Esophagus muscularis mucosa (tissue), 4 donors: ENCODE measurements around the gene SNX10. TPM values are rescaled to one million over a fixed set of nuclear protein-coding genes. Genes with fewer than 3 reads are reported as not detected.
A peak's percentile ranks its signal among the peaks of the same experiment; 100 is the strongest.

Experiments
- DNase-seq: peaks from one replicate; pipeline ENCODE4 v3.0.0-alpha.2; 2017; ENCODE audit errors: extremely low spot score
- H3K27ac ChIP-seq, 4 donors: fragments of 200-600 bp; sonication (generic); replicated peaks in 1 of 4; 1 replicate in 3 of 4; 2 replicates in 1 of 4; pipeline ENCODE4 v1.5.1; 2016 to 2019; ENCODE audit warnings: mild to moderate bottlenecking in 1 of 4
- H3K27me3 ChIP-seq, 4 donors: fragments of 200-600 bp; sonication (generic); one replicate each; pipeline versions ENCODE4 v1.5.1 to v1.6.0; 2016 to 2019
- H3K36me3 ChIP-seq, 4 donors: fragments of 200-600 bp; sonication (generic); one replicate each; pipeline ENCODE4 v1.5.1; 2016 to 2019
- H3K4me1 ChIP-seq, 4 donors: fragments of 200-600 bp; sonication (generic); one replicate each; pipeline ENCODE4 v1.5.1; 2016 to 2019
- H3K4me3 ChIP-seq, 4 donors: fragments of 200-600 bp; sonication (generic); 1 replicate in 2 of 4; 2 replicates in 2 of 4; pipeline ENCODE4 v1.5.1; 2016 to 2019; ENCODE audit warnings: mild to moderate bottlenecking in 4 of 4, moderate library complexity in 1 of 4
- H3K9me3 ChIP-seq, 4 donors: fragments of 200-600 bp; sonication (generic); 1 replicate in 3 of 4; 2 replicates in 1 of 4; pipeline ENCODE4 v1.5.1; 2016 to 2019
- CTCF ChIP-seq, 3 experiments: fragments of 200-600 bp in 2 of 3; fragments of 450-650 bp in 1 of 3; sonication (generic) in 2 of 3; IDR thresholded peaks; one replicate each; pipeline ENCODE4 v1.5.1; 2017 to 2019; ENCODE audit warnings: antibody characterized with exemption in 3 of 3, mild to moderate bottlenecking in 2 of 3, moderate library complexity in 1 of 3
- EP300 ChIP-seq: sonication (generic); formaldehyde crosslinking; IDR thresholded peaks from one replicate; pipeline ENCODE4 v1.6.1; 2017; ENCODE audit warnings: antibody characterized with exemption
- POLR2A ChIP-seq: fragments of 450-650 bp; IDR thresholded peaks from one replicate; pipeline ENCODE4 v1.6.1; 2017; ENCODE audit warnings: antibody characterized with exemption, moderate library complexity, mild to moderate bottlenecking, low read depth
- POLR2AphosphoS5 ChIP-seq, 2 donors: sonication (generic); formaldehyde crosslinking; IDR thresholded peaks; one replicate each; pipeline ENCODE4 v1.6.1; 2017; ENCODE audit warnings: antibody characterized with exemption in 2 of 2
- WGBS: methylation state at CpG from one replicate; pipeline ENCODE4 v1.1.5; 2018; 5-methylcytosine and 5-hydroxymethylcytosine counted together
- intact Hi-C: fragments of 100-400 bp; cut with DNase I; formaldehyde crosslinking; loops from one replicate; pipeline ENCODE4 v1.15.1; 2023
- total RNA-seq, 4 donors: library from RNA; depleted of rRNA; stranded (reverse); fragments of >200 nt; gene quantifications; one replicate each; pipeline versions ENCODE4 v1.1.0 to v1.2.1, GENCODE V29; 2016

Gene SNX10
- total RNA-seq, 4 donors from 2014 or later = 1.9 to 5.0 (median 4.1) TPM

DNA sequence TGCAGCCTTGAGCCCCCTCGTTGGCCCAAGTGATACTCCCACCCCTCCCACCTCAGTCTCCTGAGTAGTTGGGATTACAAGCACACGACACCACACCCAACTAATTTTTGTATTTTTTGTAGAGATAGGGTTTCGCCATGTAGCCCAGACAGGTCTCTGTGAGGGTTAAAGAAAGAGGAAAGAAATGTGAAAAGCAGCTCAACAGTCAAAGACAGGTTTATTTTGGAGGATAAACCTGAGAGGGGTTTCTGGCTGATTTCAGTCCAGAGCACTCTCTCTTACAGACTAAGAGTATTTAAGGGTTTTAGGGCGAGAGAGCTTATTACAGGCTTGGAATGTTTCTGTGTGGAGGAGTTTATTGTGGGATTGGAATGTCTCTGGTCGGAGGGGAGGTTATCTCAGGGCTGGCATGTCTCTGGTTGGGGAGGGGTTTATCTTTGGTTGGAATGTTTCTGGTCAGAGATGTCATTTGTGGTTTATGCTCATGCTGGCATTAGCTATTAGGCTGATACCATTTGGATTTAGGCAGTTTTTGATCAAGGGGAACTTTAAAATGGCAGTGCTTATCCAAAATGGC lies 26.1 kb upstream of the SNX10 start:
- TF ChIP-seq CTCF (IDR thresholded peaks at IDR 0.05) (no peak), POLR2A (no peak), EP300 (no peak), POLR2AphosphoS5 (IDR thresholded peaks at IDR 0.05) (no peak)
- intact Hi-C loops = no loop called here
- DNase-seq = no peak

GRCh38 chr7:26267601-26268166 lies 24.0 kb upstream of the SNX10 start:
- no peak overlapping the region for H3K4me3 ChIP-seq
- peaks cover 0 to 9% (median 0%) of the 10 kb centered on the region in 4 donors for H3K9me3 ChIP-seq
- 91% methylated on average over 9 of the region's 9 CpGs for WGBS

More for the DNA sequence above, 26.1 kb upstream of the SNX10 start:
- Histone ChIP-seq H3K9me3 (peaks cover 0 to 9% (median 0%) of the 10 kb centered on the region in 4 donors), H3K27ac (no peak overlapping the region), H3K36me3 (no peaks in the 10 kb centered on the region), H3K4me1 (no peaks in the 10 kb centered on the region), H3K4me3 (no peak overlapping the region), H3K27me3 (no peaks in the 10 kb centered on the region)
- 80% methylated on average over 5 of the region's 5 CpGs for WGBS

GRCh38 chr7:26275213-26275612 lies 16.4 kb upstream of the SNX10 start:
- TF ChIP-seq EP300 (no peak), CTCF (IDR thresholded peaks at IDR 0.05) (no peak), POLR2AphosphoS5 (IDR thresholded peaks at IDR 0.05) (no peak), POLR2A (no peak)
- DNase-seq = no peak
- WGBS = 77% methylated on average over 3 of the region's 3 CpGs

More at GRCh38 chr7:26267601-26268166, 24.0 kb upstream of the SNX10 start:
- no peaks in the 10 kb centered on the region for H3K36me3 ChIP-seq
- H3K27me3 ChIP-seq = no peaks in the 10 kb centered on the region
- intact Hi-C loops = no loop called here
- no peak for TF ChIP-seq EP300
- DNase-seq = no peak
- H3K4me1 ChIP-seq = no peaks in the 10 kb centered on the region
- H3K27ac ChIP-seq = no peak overlapping the region

GRCh38 chr7:26278770-26279169 lies 12.9 kb upstream of the SNX10 start:
- no peak for DNase-seq
- WGBS = 9% methylated on average over 1 of the region's 1 CpG
- Histone ChIP-seq H3K9me3 (no peaks in the 10 kb centered on the region), H3K27ac (no peak overlapping the region), H3K4me1 (no peaks in the 10 kb centered on the region), H3K36me3 (no peaks in the 10 kb centered on the region), H3K27me3 (peaks cover 0 to 3% (median 0%) of the 10 kb centered on the region in 4 donors), H3K4me3 (no peak overlapping the region)
- intact Hi-C loops = no loop called here
- TF ChIP-seq POLR2AphosphoS5 (IDR thresholded peaks at IDR 0.05) (no peak), CTCF (IDR thresholded peaks at IDR 0.05) (peak in 1 of 3 experiments; percentile 7), POLR2A (no peak), EP300 (no peak)

More at GRCh38 chr7:26275213-26275612, 16.4 kb upstream of the SNX10 start:
- H3K9me3 ChIP-seq = no peaks in the 10 kb centered on the region
- intact Hi-C loops = no loop called here
- peaks cover 0 to 3% (median 0%) of the 10 kb centered on the region in 4 donors for H3K27me3 ChIP-seq
- H3K36me3 ChIP-seq = no peaks in the 10 kb centered on the region
- H3K27ac ChIP-seq = no peak overlapping the region
- H3K4me1 ChIP-seq = no peaks in the 10 kb centered on the region
- H3K4me3 ChIP-seq = no peak overlapping the region

GRCh38 chr7:26279405-26279804 lies 12.3 kb upstream of the SNX10 start:
- H3K27me3 ChIP-seq = peaks cover 0 to 3% (median 0%) of the 10 kb centered on the region in 4 donors
- H3K36me3 ChIP-seq = no peaks in the 10 kb centered on the region
- H3K4me1 ChIP-seq = no peaks in the 10 kb centered on the region
- no peak overlapping the region for H3K27ac ChIP-seq
- no peak for DNase-seq
- intact Hi-C loops = no loop called here
- TF ChIP-seq CTCF (IDR thresholded peaks at IDR 0.05) (no peak), POLR2AphosphoS5 (IDR thresholded peaks at IDR 0.05) (no peak), EP300 (no peak), POLR2A (no peak)
- no peaks in the 10 kb centered on the region for H3K9me3 ChIP-seq
- H3K4me3 ChIP-seq = no peak overlapping the region
- WGBS = 80% methylated on average over 4 of the region's 4 CpGs
